OCI-LY7 (cell line): Measurements from ENCODE around the gene ZPR1.

ENCODE experiments used
- CTCF ChIP-seq: fragments of 200-600 bp; sonication (generic); conservative IDR thresholded peaks from 2 replicates; pipeline ENCODE4 v1.5.1; 2014; ENCODE audit warnings: mild to moderate bottlenecking, antibody characterized with exemption, low read length, moderate library complexity, mixed read lengths
- EZH2phosphoT487 ChIP-seq: fragments of 200-600 bp; sonication (generic); IDR thresholded peaks from 2 replicates; pipeline ENCODE4 v1.6.1; 2018; ENCODE audit warnings: low read depth, borderline replicate concordance, mild to moderate bottlenecking, mixed run types, antibody characterized with exemption, low read length, moderate library complexity, mixed read lengths

GRCh38 chr11:116813781-116814471 is 26.1 kb upstream of the ZPR1 start:
- TF ChIP-seq CTCF = no peak
- TF ChIP-seq EZH2phosphoT487 = no peak
